PC-9 (cell line): ENCODE results near the gene KRT31.

Experiments
- EZH2 ChIP-seq: fragments of 200-600 bp; sonication (generic); IDR thresholded peaks from 2 replicates; pipeline ENCODE4 v1.8.0; 2017; ENCODE audit warnings: antibody characterized with exemption, low read depth
- TF ChIP-seq, protein P1 (sequence below): fragments of 200-600 bp; sonication (generic); conservative IDR thresholded peaks from 2 replicates; pipeline ENCODE4 v1.6.1; 2017; ENCODE audit warnings: mixed run types, antibody characterized with exemption, mild to moderate bottlenecking, moderate library complexity

DNA sequence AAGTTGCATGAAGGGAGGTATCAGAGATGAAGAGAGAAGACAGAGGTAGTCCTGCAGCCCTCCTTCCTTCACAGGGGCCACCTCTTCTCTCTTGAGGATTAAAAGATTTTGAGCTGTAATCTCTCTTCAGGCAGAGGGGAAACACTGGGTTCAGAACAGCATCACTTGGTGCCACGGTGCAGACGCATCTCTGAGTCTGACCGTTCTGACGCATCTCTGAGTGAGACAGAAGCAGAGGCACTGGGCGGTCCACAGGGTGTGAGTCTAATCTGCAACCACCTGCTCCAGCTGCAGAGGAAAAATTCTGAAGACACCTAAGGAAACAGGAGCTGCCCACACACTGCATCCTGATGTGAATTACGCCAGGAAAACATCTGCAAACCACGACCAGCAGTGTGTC is 32.3 kb upstream of the KRT31 start:
- TF ChIP-seq, protein P1, sequence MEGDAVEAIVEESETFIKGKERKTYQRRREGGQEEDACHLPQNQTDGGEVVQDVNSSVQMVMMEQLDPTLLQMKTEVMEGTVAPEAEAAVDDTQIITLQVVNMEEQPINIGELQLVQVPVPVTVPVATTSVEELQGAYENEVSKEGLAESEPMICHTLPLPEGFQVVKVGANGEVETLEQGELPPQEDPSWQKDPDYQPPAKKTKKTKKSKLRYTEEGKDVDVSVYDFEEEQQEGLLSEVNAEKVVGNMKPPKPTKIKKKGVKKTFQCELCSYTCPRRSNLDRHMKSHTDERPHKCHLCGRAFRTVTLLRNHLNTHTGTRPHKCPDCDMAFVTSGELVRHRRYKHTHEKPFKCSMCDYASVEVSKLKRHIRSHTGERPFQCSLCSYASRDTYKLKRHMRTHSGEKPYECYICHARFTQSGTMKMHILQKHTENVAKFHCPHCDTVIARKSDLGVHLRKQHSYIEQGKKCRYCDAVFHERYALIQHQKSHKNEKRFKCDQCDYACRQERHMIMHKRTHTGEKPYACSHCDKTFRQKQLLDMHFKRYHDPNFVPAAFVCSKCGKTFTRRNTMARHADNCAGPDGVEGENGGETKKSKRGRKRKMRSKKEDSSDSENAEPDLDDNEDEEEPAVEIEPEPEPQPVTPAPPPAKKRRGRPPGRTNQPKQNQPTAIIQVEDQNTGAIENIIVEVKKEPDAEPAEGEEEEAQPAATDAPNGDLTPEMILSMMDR, result no peak
- no peak for TF ChIP-seq EZH2
